Gastroesophageal sphincter (tissue), 4 donors: ENCODE results near the gene SP2. TPM values are rescaled to one million over a fixed set of nuclear protein-coding genes. Genes with fewer than 3 reads are reported as not detected.

ENCODE experiments used
- ATAC-seq: fragments of 150-250 bp; one replicate; pipeline ENCODE4 v1.9.1; 2016; ENCODE audit warnings: mild to moderate bottlenecking, moderate library complexity
- H3K27ac ChIP-seq, 4 donors: fragments of 200-600 bp; sonication (generic) in 3 of 4; 1 replicate in 3 of 4; 2 replicates in 1 of 4; pipeline ENCODE4 v1.5.1; 2016 to 2019
- H3K27me3 ChIP-seq: fragments of 200-600 bp; sonication (generic); one replicate; pipeline ENCODE4 v1.5.1; 2019
- H3K36me3 ChIP-seq, 2 donors: fragments of 200-600 bp; sonication (generic); one replicate each; pipeline ENCODE4 v1.5.1; 2019; ENCODE audit warnings: control low read depth in 1 of 2
- H3K4me1 ChIP-seq, 3 donors: fragments of 200-600 bp; sonication (generic); 1 replicate in 2 of 3; 2 replicates in 1 of 3; pipeline ENCODE4 v1.5.1; 2016 to 2019; ENCODE audit warnings: control low read depth in 2 of 3
- H3K4me3 ChIP-seq, 2 donors: fragments of 200-600 bp; sonication (generic); one replicate each; pipeline ENCODE4 v1.5.1; 2019; ENCODE audit warnings: mild to moderate bottlenecking in 1 of 2, moderate library complexity in 1 of 2
- H3K9me3 ChIP-seq, 3 donors: fragments of 200-600 bp; sonication (generic); one replicate each; pipeline ENCODE4 v1.5.1; 2017 to 2019; ENCODE audit warnings: control low read depth in 2 of 3
- EP300 ChIP-seq: sonication (generic); formaldehyde crosslinking; IDR thresholded peaks from one replicate; pipeline ENCODE4 v1.6.1; 2017; ENCODE audit warnings: antibody characterized with exemption, mild to moderate bottlenecking
- POLR2A ChIP-seq, 2 donors: fragments of 450-650 bp; IDR thresholded peaks; one replicate each; pipeline ENCODE4 v1.6.1; 2017; ENCODE audit warnings: antibody characterized with exemption in 2 of 2, mild to moderate bottlenecking in 2 of 2, moderate library complexity in 1 of 2
- POLR2AphosphoS5 ChIP-seq: sonication (generic); formaldehyde crosslinking; IDR thresholded peaks from one replicate; pipeline ENCODE4 v1.6.1; 2017; ENCODE audit warnings: antibody characterized with exemption
- WGBS, 2 donors: methylation state at CpG; one replicate each; pipeline ENCODE4 v1.1.5; 2018; ENCODE audit warnings: low coverage in 1 of 2; 5-methylcytosine and 5-hydroxymethylcytosine counted together
- total RNA-seq, 4 donors: library from RNA; depleted of rRNA; stranded (reverse); fragments of >200 nt; gene quantifications; one replicate each; pipeline ENCODE4 v1.1.0, GENCODE V29; 2016
- TF ChIP-seq, protein P1 (sequence below), 4 experiments: fragments of 200-600 bp in 2 of 4; fragments of 450-650 bp in 2 of 4; sonication (generic) in 1 of 4; IDR thresholded peaks; one replicate each; pipeline ENCODE4 v1.5.1; 2017 to 2019; ENCODE audit warnings: antibody characterized with exemption in 4 of 4, mild to moderate bottlenecking in 2 of 4, moderate library complexity in 2 of 4

The SP2 gene
- total RNA-seq, 4 donors from 2014 or later: 3.4 to 16.2 (median 10.0) TPM

- Histone ChIP-seq H3K27me3 (no peaks in the 10 kb centered on the region), H3K4me1 (peaks cover 0 to 56% (median 8%) of the 10 kb centered on the region in 3 donors), H3K27ac (no peak overlapping the region), H3K9me3 (no peaks in the 10 kb centered on the region), H3K36me3 (peaks cover 0 to 23% of the 10 kb centered on the region in 2 donors), H3K4me3 (no peak overlapping the region)
- TF ChIP-seq EP300 (no peak), POLR2A (IDR thresholded peaks at IDR 0.05) (no peak), POLR2AphosphoS5 (no peak)
- TF ChIP-seq, protein P1, sequence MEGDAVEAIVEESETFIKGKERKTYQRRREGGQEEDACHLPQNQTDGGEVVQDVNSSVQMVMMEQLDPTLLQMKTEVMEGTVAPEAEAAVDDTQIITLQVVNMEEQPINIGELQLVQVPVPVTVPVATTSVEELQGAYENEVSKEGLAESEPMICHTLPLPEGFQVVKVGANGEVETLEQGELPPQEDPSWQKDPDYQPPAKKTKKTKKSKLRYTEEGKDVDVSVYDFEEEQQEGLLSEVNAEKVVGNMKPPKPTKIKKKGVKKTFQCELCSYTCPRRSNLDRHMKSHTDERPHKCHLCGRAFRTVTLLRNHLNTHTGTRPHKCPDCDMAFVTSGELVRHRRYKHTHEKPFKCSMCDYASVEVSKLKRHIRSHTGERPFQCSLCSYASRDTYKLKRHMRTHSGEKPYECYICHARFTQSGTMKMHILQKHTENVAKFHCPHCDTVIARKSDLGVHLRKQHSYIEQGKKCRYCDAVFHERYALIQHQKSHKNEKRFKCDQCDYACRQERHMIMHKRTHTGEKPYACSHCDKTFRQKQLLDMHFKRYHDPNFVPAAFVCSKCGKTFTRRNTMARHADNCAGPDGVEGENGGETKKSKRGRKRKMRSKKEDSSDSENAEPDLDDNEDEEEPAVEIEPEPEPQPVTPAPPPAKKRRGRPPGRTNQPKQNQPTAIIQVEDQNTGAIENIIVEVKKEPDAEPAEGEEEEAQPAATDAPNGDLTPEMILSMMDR (IDR thresholded peaks at IDR 0.05): no peak
- no peak for ATAC-seq
- 87 to 100% methylated on average over 1 to 2 of the region's 2 CpGs for WGBS, 2 donors
Observed at GRCh38 chr17:47913050-47913449, 17.0 kb downstream of the SP2 start.

- TF ChIP-seq POLR2A (IDR thresholded peaks at IDR 0.05) (no peak), EP300 (no peak), POLR2AphosphoS5 (no peak)
- TF ChIP-seq, protein P1 (IDR thresholded peaks at IDR 0.05): no peak
- no peak overlapping the region for H3K4me3 ChIP-seq
- no peaks in the 10 kb centered on the region for H3K27me3 ChIP-seq
- 73 to 80% methylated on average over 1 to 4 of the region's 4 CpGs for WGBS, 2 donors
- no peaks in the 10 kb centered on the region for H3K9me3 ChIP-seq
- H3K4me1 ChIP-seq: peaks cover 0 to 42% (median 0%) of the 10 kb centered on the region in 3 donors
- H3K27ac ChIP-seq: peak overlapping the region in 1 of 4 donors; percentile 68
- peaks cover 0 to 23% of the 10 kb centered on the region in 2 donors for H3K36me3 ChIP-seq
- ATAC-seq: no peak
Observed at GRCh38 chr17:47914306-47914948, 18.4 kb downstream of the SP2 start.

GRCh38 chr17:47915776-47916398 lies 19.9 kb downstream of the SP2 start:
- H3K9me3 ChIP-seq: no peaks in the 10 kb centered on the region
- H3K36me3 ChIP-seq: peaks cover 0 to 27% of the 10 kb centered on the region in 2 donors
- WGBS, 2 donors: 65 to 100% methylated on average over 2 to 6 of the region's 12 CpGs
- no peak overlapping the region for H3K4me3 ChIP-seq
- peak overlapping the region in 3 of 4 donors; percentile 57 to 72 (median 68) for H3K27ac ChIP-seq
- ATAC-seq: no peak
- H3K4me1 ChIP-seq: peaks cover 0 to 40% (median 0%) of the 10 kb centered on the region in 3 donors
- TF ChIP-seq, protein P1 (IDR thresholded peaks at IDR 0.05): no peak
- TF ChIP-seq EP300 (no peak), POLR2AphosphoS5 (no peak), POLR2A (IDR thresholded peaks at IDR 0.05) (no peak)
- no peaks in the 10 kb centered on the region for H3K27me3 ChIP-seq

DNA sequence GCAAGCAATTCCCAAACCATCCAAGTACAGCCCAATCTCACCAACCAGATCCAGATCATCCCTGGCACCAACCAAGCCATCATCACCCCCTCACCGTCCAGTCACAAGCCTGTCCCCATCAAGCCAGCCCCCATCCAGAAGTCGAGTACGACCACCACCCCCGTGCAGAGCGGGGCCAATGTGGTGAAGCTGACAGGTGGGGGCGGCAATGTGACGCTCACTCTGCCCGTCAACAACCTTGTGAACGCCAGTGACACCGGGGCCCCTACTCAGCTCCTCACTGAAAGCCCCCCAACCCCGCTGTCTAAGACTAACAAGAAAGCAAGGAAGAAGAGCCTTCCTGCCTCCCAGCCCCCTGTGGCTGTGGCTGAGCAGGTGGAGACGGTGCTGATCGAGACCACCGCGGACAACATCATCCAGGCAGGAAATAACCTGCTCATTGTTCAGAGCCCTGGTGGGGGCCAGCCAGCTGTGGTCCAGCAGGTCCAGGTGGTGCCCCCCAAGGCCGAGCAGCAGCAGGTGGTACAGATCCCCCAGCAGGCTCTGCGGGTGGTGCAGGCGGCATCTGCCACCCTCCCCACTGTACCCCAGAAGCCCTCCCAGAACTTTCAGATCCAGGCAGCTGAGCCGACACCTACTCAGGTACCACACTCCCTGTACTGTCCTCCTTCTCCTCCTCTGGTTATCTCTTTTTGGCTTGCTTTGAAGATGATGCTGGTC lies 20.6 kb downstream of the SP2 start:
- TF ChIP-seq POLR2AphosphoS5: no peak
- TF ChIP-seq, protein P1 (IDR thresholded peaks at IDR 0.05): no peak
- TF ChIP-seq POLR2A (IDR thresholded peaks at IDR 0.05): no peak
- TF ChIP-seq EP300: no peak
- 89% methylated on average over 9 of the region's 19 CpGs; no CpG with 5 or more reads in 1 of the 2 donors for WGBS, 2 donors
- H3K27me3 ChIP-seq: no peaks in the 10 kb centered on the region
- H3K9me3 ChIP-seq: no peaks in the 10 kb centered on the region
- no peak overlapping the region for H3K4me3 ChIP-seq
- H3K36me3 ChIP-seq: peaks cover 0 to 27% of the 10 kb centered on the region in 2 donors
- ATAC-seq: no peak
- peak overlapping the region in 3 of 4 donors; percentile 57 to 72 (median 68) for H3K27ac ChIP-seq
- H3K4me1 ChIP-seq: peaks cover 0 to 40% (median 0%) of the 10 kb centered on the region in 3 donors
